Ectodermal cell (in vitro differentiated cells): ENCODE data around the gene PARD3B.

Experiments used
- H3K27ac ChIP-seq: 2 replicates; pipeline ENCODE4 v1.7.0; 2013; ENCODE audit warnings: mild to moderate bottlenecking, low read depth, low read length; ENCODE audit not compliant: insufficient read depth, poor library complexity, severe bottlenecking
- H3K27me3 ChIP-seq: 2 replicates; pipeline ENCODE4 v1.7.0; 2013; ENCODE audit warnings: mild to moderate bottlenecking, low read length; ENCODE audit not compliant: insufficient read depth, control insufficient read depth, poor library complexity, severe bottlenecking
- H3K36me3 ChIP-seq: one replicate; pipeline ENCODE4 v1.7.0; 2013; ENCODE audit warnings: low read length; ENCODE audit not compliant: control insufficient read depth, insufficient read depth
- H3K4me1 ChIP-seq: one replicate; pipeline ENCODE4 v1.7.0; 2013; ENCODE audit warnings: low read length; ENCODE audit not compliant: control insufficient read depth, insufficient read depth
- H3K4me3 ChIP-seq: 2 replicates; pipeline ENCODE4 v1.7.0; 2013; ENCODE audit warnings: low read depth, low read length, control low read depth; ENCODE audit not compliant: insufficient read depth
- H3K9me3 ChIP-seq: 2 replicates; pipeline ENCODE4 v1.7.0; 2013; ENCODE audit warnings: mild to moderate bottlenecking, low read length, moderate library complexity; ENCODE audit not compliant: control insufficient read depth
- WGBS, 2 experiments: methylation state at CpG; one replicate each; pipeline ENCODE4 v1.1.7; 2013; ENCODE audit warnings: missing lambda C conversion rate in 2 of 2; 5-methylcytosine and 5-hydroxymethylcytosine counted together

Gene PARD3B

DNA sequence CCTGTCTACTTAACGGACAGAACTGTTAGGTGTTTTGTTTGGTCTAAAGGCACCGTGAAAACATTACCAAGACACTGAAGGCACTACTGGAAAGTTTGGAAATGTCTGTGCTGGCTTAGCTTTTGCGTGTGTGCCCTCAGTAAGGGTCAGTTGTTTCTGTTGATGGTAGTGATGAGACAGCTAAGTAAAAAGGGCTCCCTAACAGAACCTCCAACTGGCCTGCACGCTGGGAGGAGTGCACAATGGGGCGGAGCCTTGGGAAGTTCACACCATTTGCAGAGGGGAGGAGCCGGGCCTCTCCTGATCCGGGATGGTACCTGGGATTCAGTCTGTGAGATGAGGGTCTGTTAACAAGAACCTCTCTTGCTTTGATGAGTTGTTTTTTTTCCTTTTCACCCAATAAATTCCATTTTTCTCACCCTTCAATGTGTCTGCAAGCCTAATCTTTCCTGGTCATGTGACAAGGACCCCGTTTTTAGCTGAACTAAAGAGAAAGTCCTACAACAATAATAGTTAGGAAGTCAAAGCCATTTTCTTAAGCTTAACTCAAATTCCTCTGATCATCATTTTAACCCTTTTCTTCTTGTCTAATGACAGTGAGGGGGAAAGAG is 368.7 kb downstream of the PARD3B start:
- Histone ChIP-seq H3K9me3 (no peaks in the 10 kb centered on the region), H3K27ac (no peak overlapping the region), H3K36me3 (no peaks in the 10 kb centered on the region), H3K27me3 (no peaks in the 10 kb centered on the region), H3K4me1 (no peaks in the 10 kb centered on the region), H3K4me3 (no peak overlapping the region)
- 91% methylated on average over 8 of the region's 8 CpGs for WGBS, 2 experiments

DNA sequence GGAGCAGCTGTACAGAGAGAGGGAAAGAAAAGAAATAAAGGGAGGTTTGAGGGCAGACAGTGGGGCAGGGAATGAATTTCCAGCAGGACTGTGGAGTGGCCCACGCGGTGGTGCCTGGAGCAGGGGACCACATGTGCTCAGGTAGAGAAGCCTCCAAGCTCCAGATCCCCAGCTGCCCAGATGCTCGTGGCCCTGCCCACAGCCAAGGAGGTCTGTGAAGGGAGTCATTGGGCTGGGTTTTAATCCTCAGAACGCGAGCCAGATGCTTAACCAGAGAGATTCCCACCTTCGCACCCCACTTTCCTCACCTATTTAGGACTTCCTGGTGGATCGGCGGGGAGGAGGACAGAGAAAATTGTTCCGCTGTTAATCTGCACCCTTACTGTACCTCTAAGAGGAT is 369.4 kb downstream of the PARD3B start:
- no peaks in the 10 kb centered on the region for H3K27me3 ChIP-seq
- no peaks in the 10 kb centered on the region for H3K36me3 ChIP-seq
- 95% methylated on average over 9 of the region's 9 CpGs for WGBS, 2 experiments
- no peak overlapping the region for H3K4me3 ChIP-seq
- no peaks in the 10 kb centered on the region for H3K9me3 ChIP-seq
- no peaks in the 10 kb centered on the region for H3K4me1 ChIP-seq
- no peak overlapping the region for H3K27ac ChIP-seq

DNA sequence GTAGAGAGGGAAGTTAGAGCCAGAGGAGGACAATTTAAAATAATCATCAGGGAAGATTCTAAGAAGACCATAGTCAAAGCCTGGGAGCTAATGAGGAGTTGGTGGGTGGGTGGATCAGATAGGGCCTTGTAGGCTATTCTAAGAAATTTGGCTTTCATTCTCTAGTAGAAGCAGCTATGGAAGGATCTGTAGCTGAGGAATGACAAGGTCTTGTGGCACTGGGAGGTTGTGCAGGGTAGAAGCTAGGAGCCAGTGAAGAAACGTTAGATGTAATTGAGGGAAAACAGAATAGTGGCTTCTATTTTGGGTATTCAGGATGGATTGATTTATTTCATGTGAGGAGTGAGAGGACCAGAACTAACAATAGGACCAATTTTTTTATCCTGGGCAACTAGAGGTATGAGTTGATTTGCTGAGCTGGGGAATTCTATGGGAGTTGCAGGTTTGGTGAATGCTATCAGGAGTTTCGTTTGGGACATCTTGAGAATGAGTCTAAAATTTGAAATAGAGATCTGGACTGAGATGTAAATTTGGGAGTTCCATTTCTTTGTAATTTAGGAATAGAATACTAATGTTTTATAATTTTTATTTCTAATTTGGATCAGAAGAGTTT is 371.9 kb downstream of the PARD3B start:
- WGBS, 2 experiments = 90 to 95% methylated on average over 2 of the region's 2 CpGs
- no peak overlapping the region for H3K27ac ChIP-seq

DNA sequence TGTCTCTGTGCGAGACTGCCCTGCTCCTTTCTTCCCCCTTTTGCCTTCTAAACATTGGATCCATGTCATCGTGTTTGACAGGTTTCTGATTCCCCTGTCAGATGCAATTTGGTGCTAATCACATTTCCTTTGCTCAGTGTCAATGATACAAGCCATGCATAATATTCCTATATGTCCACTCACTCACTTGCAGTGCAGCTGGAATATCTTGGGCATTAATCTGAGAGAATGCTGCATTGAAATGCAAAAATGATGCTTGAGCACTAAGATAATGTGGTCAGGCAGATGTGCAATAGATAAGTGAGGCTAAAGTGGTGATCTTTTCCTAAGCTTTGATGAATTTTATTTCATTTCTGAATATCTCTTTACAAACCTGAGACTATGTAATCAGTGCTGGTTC is 375.5 kb downstream of the PARD3B start:
- Histone ChIP-seq H3K36me3 (no peaks in the 10 kb centered on the region), H3K27ac (no peak overlapping the region), H3K4me3 (no peak overlapping the region), H3K9me3 (no peaks in the 10 kb centered on the region), H3K4me1 (no peaks in the 10 kb centered on the region), H3K27me3 (no peaks in the 10 kb centered on the region)
- 90 to 92% methylated on average over 2 of the region's 2 CpGs for WGBS, 2 experiments

More for the DNA sequence above, 371.9 kb downstream of the PARD3B start:
- Histone ChIP-seq H3K36me3 (no peaks in the 10 kb centered on the region), H3K4me1 (no peaks in the 10 kb centered on the region), H3K4me3 (no peak overlapping the region), H3K9me3 (no peaks in the 10 kb centered on the region), H3K27me3 (no peaks in the 10 kb centered on the region)

DNA sequence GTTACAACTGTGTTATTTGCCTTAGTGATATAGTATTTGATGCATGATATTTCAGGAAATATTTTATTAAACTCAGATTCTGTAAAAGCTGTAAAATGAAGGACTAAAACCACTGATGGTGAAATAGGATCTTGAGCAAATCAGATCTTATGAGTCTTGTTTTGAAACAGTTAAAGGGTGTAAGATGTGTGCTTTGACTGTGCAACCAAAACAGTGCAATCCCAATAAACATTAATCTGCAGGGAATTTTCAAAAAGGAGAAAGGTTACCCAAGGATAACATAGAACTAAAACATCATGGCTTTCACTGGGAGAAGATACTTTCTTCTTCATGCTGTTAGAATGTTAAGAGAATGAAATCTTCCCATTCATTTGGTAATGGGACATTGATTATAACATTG is 378.7 kb downstream of the PARD3B start:
- Histone ChIP-seq H3K27me3 (no peaks in the 10 kb centered on the region), H3K9me3 (no peaks in the 10 kb centered on the region), H3K36me3 (no peaks in the 10 kb centered on the region), H3K4me1 (no peaks in the 10 kb centered on the region), H3K4me3 (no peak overlapping the region), H3K27ac (no peak overlapping the region)

DNA sequence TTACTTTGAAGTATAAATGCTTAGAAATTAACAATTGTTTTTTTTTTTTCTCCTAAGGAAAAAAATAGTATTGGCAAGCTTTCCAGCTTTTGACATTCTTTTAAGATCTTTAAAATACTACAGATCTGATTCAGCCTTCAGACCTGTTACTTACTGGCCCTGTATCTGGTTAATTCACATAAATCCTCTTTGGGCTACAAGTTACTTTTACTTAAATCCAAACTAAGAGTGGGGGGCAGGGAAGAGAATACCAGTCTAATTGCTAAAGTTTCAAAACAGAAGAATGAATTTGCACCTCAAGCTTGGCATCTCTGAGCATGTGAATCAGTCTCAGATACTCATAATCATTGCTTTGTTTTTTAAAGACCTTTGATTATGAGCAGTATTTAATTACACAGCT is 386.3 kb downstream of the PARD3B start:
- H3K36me3 ChIP-seq = no peaks in the 10 kb centered on the region
- H3K9me3 ChIP-seq = no peaks in the 10 kb centered on the region
- no peaks in the 10 kb centered on the region for H3K27me3 ChIP-seq
- no peaks in the 10 kb centered on the region for H3K4me1 ChIP-seq
- no peak overlapping the region for H3K4me3 ChIP-seq
- H3K27ac ChIP-seq = no peak overlapping the region

DNA sequence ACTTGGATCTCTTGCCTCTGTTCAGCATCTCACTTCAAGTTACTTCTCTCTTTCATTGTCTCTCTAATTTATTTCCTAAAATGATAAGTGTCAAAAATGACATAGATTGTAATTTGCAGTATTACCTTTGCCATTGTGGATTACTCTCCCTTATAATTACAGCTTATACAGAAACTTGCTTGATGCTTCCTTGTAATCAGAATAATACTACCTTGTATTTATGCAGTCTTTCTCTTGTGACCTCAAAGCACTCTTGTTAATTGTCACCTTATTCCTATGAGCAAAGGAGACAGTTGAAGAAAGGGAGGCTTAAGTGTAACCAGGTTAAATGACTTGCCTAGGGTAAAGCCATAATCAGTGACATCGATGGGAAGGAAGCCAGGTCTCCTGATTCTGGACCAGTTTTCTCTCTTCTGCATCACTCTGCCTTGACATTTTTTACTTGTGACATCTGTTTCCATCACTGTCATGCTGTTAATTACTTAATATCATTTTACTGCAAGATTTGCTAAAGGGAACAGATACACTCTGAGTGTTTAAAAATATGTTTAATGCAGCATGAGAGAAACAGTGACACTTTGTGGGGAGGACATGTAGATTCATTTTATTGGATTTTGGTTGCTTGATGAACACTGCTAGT is 388.6 kb downstream of the PARD3B start:
- Histone ChIP-seq H3K36me3 (no peaks in the 10 kb centered on the region), H3K9me3 (no peaks in the 10 kb centered on the region), H3K4me1 (no peaks in the 10 kb centered on the region), H3K27me3 (no peaks in the 10 kb centered on the region), H3K27ac (no peak overlapping the region), H3K4me3 (no peak overlapping the region)
- WGBS, 2 experiments = 96% methylated on average over 1 of the region's 1 CpG

DNA sequence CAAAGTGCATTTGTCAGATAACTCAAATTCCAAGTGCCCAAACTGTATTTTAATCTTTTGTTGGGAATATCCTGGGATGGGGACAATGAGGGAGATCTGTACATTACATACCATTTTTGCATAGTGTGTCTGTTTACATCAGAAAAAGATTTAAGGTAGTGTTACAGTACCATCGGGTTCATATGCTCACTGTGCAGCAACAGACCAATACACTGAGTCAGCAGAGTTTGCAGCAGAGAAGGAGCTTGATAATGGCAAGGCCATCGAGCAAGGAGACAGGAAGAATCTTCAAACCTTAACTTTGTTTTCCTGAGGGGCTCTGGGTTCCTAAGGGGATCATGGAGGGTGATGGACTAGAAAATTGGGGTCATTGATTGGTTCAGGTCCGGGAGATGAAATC is 399.7 kb downstream of the PARD3B start:
- no peak overlapping the region for H3K27ac ChIP-seq

DNA sequence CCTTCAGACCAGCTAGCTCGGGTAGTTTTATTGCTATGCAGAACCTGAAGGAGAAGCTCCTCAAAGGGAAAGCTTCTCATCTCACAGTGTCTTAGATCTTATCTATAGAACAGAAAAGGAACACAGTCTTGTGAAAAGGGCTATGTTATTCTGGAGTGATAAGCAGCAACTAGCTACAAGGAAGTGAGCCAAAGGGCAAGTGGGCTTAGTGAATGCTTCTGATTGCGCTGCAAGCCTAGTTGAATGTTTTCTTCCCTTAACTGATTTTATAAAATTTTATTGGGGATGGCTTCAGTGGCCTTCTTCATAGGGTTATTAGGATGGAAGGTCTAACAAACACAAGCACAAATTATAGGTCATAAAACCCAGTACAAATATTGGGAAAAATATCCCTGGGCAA is 400.1 kb downstream of the PARD3B start:
- Histone ChIP-seq H3K4me1 (no peaks in the 10 kb centered on the region), H3K27ac (no peak overlapping the region), H3K4me3 (no peak overlapping the region), H3K27me3 (no peaks in the 10 kb centered on the region), H3K9me3 (no peaks in the 10 kb centered on the region), H3K36me3 (no peaks in the 10 kb centered on the region)
- 97 to 98% methylated on average over 2 of the region's 2 CpGs for WGBS, 2 experiments

More for the DNA sequence above, 399.7 kb downstream of the PARD3B start:
- no peaks in the 10 kb centered on the region for H3K27me3 ChIP-seq
- 95 to 97% methylated on average over 3 of the region's 3 CpGs for WGBS, 2 experiments
- H3K4me3 ChIP-seq = no peak overlapping the region
- H3K36me3 ChIP-seq = no peaks in the 10 kb centered on the region
- H3K4me1 ChIP-seq = no peaks in the 10 kb centered on the region
- no peaks in the 10 kb centered on the region for H3K9me3 ChIP-seq

DNA sequence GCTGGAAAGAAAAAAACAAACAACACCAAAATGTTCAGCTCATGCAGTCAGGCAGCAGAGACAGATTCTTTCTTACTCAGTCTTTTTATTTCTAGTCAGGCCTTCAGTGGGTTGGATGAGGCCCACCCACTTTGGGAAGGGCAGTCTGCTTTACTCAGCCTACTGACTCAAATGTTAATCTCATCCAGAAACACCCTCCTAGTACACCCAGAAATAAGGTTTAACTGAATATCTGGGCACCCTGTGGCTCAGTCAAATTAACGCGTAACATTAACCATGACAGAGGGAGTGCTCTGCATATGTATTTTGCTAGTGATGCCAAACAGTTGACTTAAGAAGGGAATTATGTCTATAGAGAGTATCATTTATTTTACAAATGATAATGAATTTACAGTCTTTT is 401.6 kb downstream of the PARD3B start:
- Histone ChIP-seq H3K36me3 (no peaks in the 10 kb centered on the region), H3K27ac (no peak overlapping the region), H3K27me3 (no peaks in the 10 kb centered on the region), H3K4me1 (no peaks in the 10 kb centered on the region), H3K9me3 (no peaks in the 10 kb centered on the region), H3K4me3 (no peak overlapping the region)
- 91 to 94% methylated on average over 2 of the region's 2 CpGs for WGBS, 2 experiments
